Endothelial cell of umbilical vein (primary cell): ENCODE measurements around the gene FMN2. TPM values are rescaled to one million over a fixed set of nuclear protein-coding genes. Genes with fewer than 3 reads are reported as not detected.

ENCODE experiments used
- BruUV-seq: library from RNA; stranded (reverse); fragments of 400-500 nt; replicated peaks from 2 replicates; lab custom pipeline; 2021; lab: Mats Ljungman, UMichigan
- CTCF ChIA-PET: fragments of 300-600, 350-600 bp; sonication (Branson Sonifier 250); formaldehyde crosslinking; loops from one replicate; lab custom pipeline; 2021; ENCODE audit warnings: antibody characterized with exemption, inconsistent platforms; lab: Charles Lee
- POLR2A ChIA-PET: fragments of 300-600, 350-600 bp; sonication (Branson Sonifier 250); formaldehyde crosslinking; loops from one replicate; lab custom pipeline; 2021; ENCODE audit warnings: antibody characterized with exemption, inconsistent platforms; lab: Charles Lee
- DNase-seq: peaks from one replicate; pipeline ENCODE4 v3.0.0-alpha.2; 2011; ENCODE audit warnings: low read depth, low spot score
- FAIRE-seq: peaks from 2 replicates; lab custom pipeline; 2011; peaks lifted over from hg19 to GRCh38; lab: Jason Lieb, UNC
- H2AFZ ChIP-seq: 2 replicates; pipeline ENCODE4 v1.6.0; 2012; ENCODE audit warnings: low read depth, low read length, control low read depth, inconsistent platforms
- H3K27ac ChIP-seq: 2 replicates; pipeline ENCODE4 v1.5.1; 2011; ENCODE audit warnings: low read depth, mild to moderate bottlenecking, control low read depth, low read length, moderate library complexity; ENCODE audit not compliant: insufficient read depth
- H3K27me3 ChIP-seq, 2 experiments: 2 replicates each; pipeline versions ENCODE4 v1.6.0 to v1.6.1; 2011; ENCODE audit warnings: low read length in 2 of 2, mixed read lengths in 1 of 2; ENCODE audit not compliant: control insufficient read depth in 2 of 2, insufficient read depth in 2 of 2
- H3K36me3 ChIP-seq, 2 experiments: 2 replicates in 1 of 2; 3 replicates in 1 of 2; pipeline ENCODE4 v1.5.1; 2011; ENCODE audit warnings: low read length in 2 of 2, mild to moderate bottlenecking in 1 of 2, moderate library complexity in 1 of 2; ENCODE audit not compliant: control insufficient read depth in 2 of 2, insufficient read depth in 2 of 2; ENCODE audit errors: extremely low read depth in 1 of 2
- H3K4me1 ChIP-seq: 3 replicates; pipeline ENCODE4 v1.5.1; 2011; ENCODE audit warnings: mild to moderate bottlenecking, low read length; ENCODE audit not compliant: control insufficient read depth, insufficient read depth; ENCODE audit errors: extremely low read depth
- H3K4me2 ChIP-seq: 2 replicates; pipeline ENCODE4 v1.6.1; 2011; ENCODE audit warnings: low read length, control low read depth, mixed read lengths; ENCODE audit not compliant: insufficient read depth
- H3K4me3 ChIP-seq, 3 experiments: fragments of 200-600 bp in 1 of 3; sonication (generic), shearing (Covaris generic) in 1 of 3; replicated peaks in 1 of 3; 2 replicates each; pipeline ENCODE4 v1.5.1; 2011 to 2016; ENCODE audit warnings: control low read depth in 3 of 3, low read length in 3 of 3, mild to moderate bottlenecking in 2 of 3, inconsistent platforms in 1 of 3, low read depth in 1 of 3, moderate library complexity in 1 of 3; ENCODE audit not compliant: insufficient read depth in 1 of 3
- H3K79me2 ChIP-seq: 2 replicates; pipeline ENCODE4 v1.6.0; 2012; ENCODE audit warnings: low read length, inconsistent platforms; ENCODE audit not compliant: control insufficient read depth, insufficient read depth
- H3K9ac ChIP-seq: replicated peaks from 2 replicates; pipeline ENCODE3; 2011; ENCODE audit warnings: low read length, control low read depth; ENCODE audit not compliant: insufficient read depth; ENCODE audit errors: extremely low read depth
- H3K9me1 ChIP-seq: replicated peaks from 3 replicates; pipeline ENCODE4 v1.6.0; 2011; ENCODE audit warnings: mild to moderate bottlenecking, low read length; ENCODE audit not compliant: control insufficient read depth, insufficient read depth; ENCODE audit errors: extremely low read depth
- H3K9me3 ChIP-seq: replicated peaks from 2 replicates; pipeline ENCODE4 v1.5.1; 2012; ENCODE audit warnings: low read length, inconsistent platforms; ENCODE audit not compliant: control insufficient read depth, insufficient read depth
- H4K20me1 ChIP-seq: replicated peaks from 2 replicates; pipeline ENCODE3; 2011; ENCODE audit warnings: mild to moderate bottlenecking, low read length; ENCODE audit not compliant: control insufficient read depth, insufficient read depth; ENCODE audit errors: extremely low read depth
- EZH2 ChIP-seq: IDR thresholded peaks from 2 replicates; pipeline ENCODE4 v1.6.1; 2012; ENCODE audit warnings: borderline replicate concordance, low read depth, mild to moderate bottlenecking, moderate library complexity, low read length, inconsistent platforms; ENCODE audit not compliant: severe bottlenecking
- FOS ChIP-seq: IDR thresholded peaks from 2 replicates; pipeline ENCODE4 v1.6.1; 2011; ENCODE audit warnings: mild to moderate bottlenecking, low read length, moderate library complexity, borderline replicate concordance; ENCODE audit not compliant: insufficient read depth
- GATA2 ChIP-seq: IDR thresholded peaks from 2 replicates; pipeline ENCODE4 v1.7.0; 2011; ENCODE audit warnings: low read depth, mild to moderate bottlenecking, moderate library complexity, mixed read lengths, low read length; ENCODE audit not compliant: insufficient read length, insufficient read depth
- JUN ChIP-seq: IDR thresholded peaks from 2 replicates; pipeline ENCODE4 v1.6.1; 2011; ENCODE audit warnings: borderline replicate concordance, low read depth; ENCODE audit not compliant: insufficient read length, insufficient read depth
- MYC ChIP-seq: IDR thresholded peaks from one replicate; pipeline ENCODE4 v1.6.1; 2011; ENCODE audit warnings: mild to moderate bottlenecking, low read depth, low read length
- POLR2A ChIP-seq: IDR thresholded peaks from 2 replicates; pipeline ENCODE4 v1.6.1; 2012; ENCODE audit warnings: low read depth, mild to moderate bottlenecking, control low read depth, low read length
- POLR2AphosphoS5 ChIP-seq: IDR thresholded peaks from 2 replicates; pipeline ENCODE4 v1.6.1; 2012; ENCODE audit warnings: low read depth, mild to moderate bottlenecking, control low read depth, low read length, moderate library complexity; ENCODE audit not compliant: insufficient read depth
- dilution Hi-C: fragments of 300-500 bp; cut with MboI; formaldehyde crosslinking; loops from one replicate; pipeline ENCODE4 v1.15.0; 2019; ENCODE audit warnings: low sequenced_read_pairs; ENCODE audit not compliant: extremely low pct_ligation_motif_present
- intact Hi-C: fragments of 100-400 bp; cut with micrococcal nuclease; formaldehyde crosslinking; loops from one replicate; pipeline ENCODE4 v1.10.0; 2022
- polyA plus RNA-seq, 4 experiments: library from polyadenylated mRNA; depleted of rRNA in 3 of 4; stranded (reverse) in 3 of 4; unstranded in 1 of 4; fragments of >200 nt; gene quantifications; 2 replicates each; pipeline versions ENCODE4 v1.2.1 to v1.2.3, GENCODE V29; 2011 to 2012; ENCODE audit warnings: missing spikeins in 1 of 4
- total RNA-seq: library from RNA; stranded (reverse); gene quantifications from 2 replicates; pipeline ENCODE4 v1.2.3, GENCODE V29; 2021
- TF ChIP-seq, protein P1 (sequence below): IDR thresholded peaks from 2 replicates; pipeline ENCODE4 v1.6.1; 2011; ENCODE audit not compliant: insufficient read depth, insufficient read length
- TF ChIP-seq, protein P2 (sequence below), 2 donors: IDR thresholded peaks; 1 replicate in 1 of 2; 2 replicates in 1 of 2; pipeline ENCODE4 v1.5.1; 2011; ENCODE audit warnings: low read length in 2 of 2, mild to moderate bottlenecking in 2 of 2, moderate library complexity in 2 of 2, control low read depth in 1 of 2, inconsistent platforms in 1 of 2, low read depth in 1 of 2; ENCODE audit not compliant: insufficient read depth in 1 of 2; ENCODE audit errors: extremely low read depth in 1 of 2

The FMN2 gene
- total and polyA plus RNA-seq, 2 donors (not counting 3 experiments of a cell fraction or from before 2014, with no cell fraction given): not detected

- POLR2A ChIA-PET: no interaction called here
- Histone ChIP-seq H3K4me1 (no peaks in the 10 kb centered on the region), H3K27ac (no peak overlapping the region), H3K4me2 (no peak overlapping the region), H4K20me1 (no peaks in the 10 kb centered on the region), H3K9me1 (no peaks in the 10 kb centered on the region), H2AFZ (no peak overlapping the region), H3K36me3 (no peaks in the 10 kb centered on the region), H3K9ac (no peak overlapping the region), H3K27me3 (no peaks in the 10 kb centered on the region), H3K4me3 (no peak overlapping the region), H3K9me3 (no peaks in the 10 kb centered on the region), H3K79me2 (no peaks in the 10 kb centered on the region)
- TF ChIP-seq, protein P1, sequence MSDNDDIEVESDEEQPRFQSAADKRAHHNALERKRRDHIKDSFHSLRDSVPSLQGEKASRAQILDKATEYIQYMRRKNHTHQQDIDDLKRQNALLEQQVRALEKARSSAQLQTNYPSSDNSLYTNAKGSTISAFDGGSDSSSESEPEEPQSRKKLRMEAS: no peak
- TF ChIP-seq MYC (no peak), JUN (no peak), GATA2 (no peak), POLR2A (no peak)
- BruUV-seq: no TSS peak
- DNase-seq (no peak), FAIRE-seq (no peak)
- intact Hi-C loops: no loop called here
- dilution Hi-C loops: no loop called here
- CTCF ChIA-PET: no interaction called here
Observed at GRCh38 chr1:240405751-240406150, 314.1 kb downstream of the FMN2 start.

GRCh38 chr1:240407407-240407806, 315.7 kb downstream of the FMN2 start:
- Histone ChIP-seq H3K9me1 (no peaks in the 10 kb centered on the region), H2AFZ (no peak overlapping the region), H3K27ac (no peak overlapping the region), H3K4me1 (no peaks in the 10 kb centered on the region), H3K9me3 (no peaks in the 10 kb centered on the region), H3K4me3 (no peak overlapping the region), H3K27me3 (no peaks in the 10 kb centered on the region), H4K20me1 (no peaks in the 10 kb centered on the region), H3K79me2 (no peaks in the 10 kb centered on the region), H3K36me3 (no peaks in the 10 kb centered on the region), H3K4me2 (no peak overlapping the region), H3K9ac (no peak overlapping the region)
- POLR2A ChIA-PET: no interaction called here
- no TSS peak for BruUV-seq
- no peak for TF ChIP-seq MYC
- TF ChIP-seq, protein P1: no peak
- no peak for TF ChIP-seq JUN
- no peak for TF ChIP-seq EZH2
- TF ChIP-seq, protein P2, sequence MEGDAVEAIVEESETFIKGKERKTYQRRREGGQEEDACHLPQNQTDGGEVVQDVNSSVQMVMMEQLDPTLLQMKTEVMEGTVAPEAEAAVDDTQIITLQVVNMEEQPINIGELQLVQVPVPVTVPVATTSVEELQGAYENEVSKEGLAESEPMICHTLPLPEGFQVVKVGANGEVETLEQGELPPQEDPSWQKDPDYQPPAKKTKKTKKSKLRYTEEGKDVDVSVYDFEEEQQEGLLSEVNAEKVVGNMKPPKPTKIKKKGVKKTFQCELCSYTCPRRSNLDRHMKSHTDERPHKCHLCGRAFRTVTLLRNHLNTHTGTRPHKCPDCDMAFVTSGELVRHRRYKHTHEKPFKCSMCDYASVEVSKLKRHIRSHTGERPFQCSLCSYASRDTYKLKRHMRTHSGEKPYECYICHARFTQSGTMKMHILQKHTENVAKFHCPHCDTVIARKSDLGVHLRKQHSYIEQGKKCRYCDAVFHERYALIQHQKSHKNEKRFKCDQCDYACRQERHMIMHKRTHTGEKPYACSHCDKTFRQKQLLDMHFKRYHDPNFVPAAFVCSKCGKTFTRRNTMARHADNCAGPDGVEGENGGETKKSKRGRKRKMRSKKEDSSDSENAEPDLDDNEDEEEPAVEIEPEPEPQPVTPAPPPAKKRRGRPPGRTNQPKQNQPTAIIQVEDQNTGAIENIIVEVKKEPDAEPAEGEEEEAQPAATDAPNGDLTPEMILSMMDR (IDR thresholded peaks at IDR 0.05; ENCODE audit: extremely low read depth in 1 of 2, insufficient read depth in 1 of 2, low read depth in 1 of 2, low read length in 2 of 2): no peak
- TF ChIP-seq POLR2A: no peak
- TF ChIP-seq GATA2: no peak
- TF ChIP-seq FOS: no peak
- no peak for TF ChIP-seq POLR2AphosphoS5
- intact Hi-C loops: no loop called here
- dilution Hi-C loops: no loop called here
- DNase-seq (no peak), FAIRE-seq (no peak)
- CTCF ChIA-PET: no interaction called here
